MM.1S (cell line): ENCODE measurements around the gene PDIA6.

Experiments used
- DNase-seq: peaks from one replicate; pipeline ENCODE4 v3.0.0-alpha.2; 2015
- H2AFZ ChIP-seq: fragments of 300-600 bp; sonication (generic); 2 replicates; pipeline ENCODE4 v1.6.0; 2016; ENCODE audit warnings: antibody characterized with exemption, low read length
- H3F3A ChIP-seq: fragments of 300-600 bp; sonication (generic); 2 replicates; pipeline ENCODE4 v1.6.1; 2016; ENCODE audit warnings: mild to moderate bottlenecking, antibody characterized with exemption, low read length, moderate library complexity, mixed read lengths; ENCODE audit not compliant: insufficient read depth
- H3K27ac ChIP-seq: fragments of 300-600 bp; sonication (generic); 2 replicates; pipeline ENCODE4 v1.5.1; 2016; ENCODE audit warnings: mild to moderate bottlenecking, low read length
- H3K27me3 ChIP-seq: fragments of 300-600 bp; sonication (generic); replicated peaks from 2 replicates; pipeline ENCODE4 v1.6.0; 2016; ENCODE audit warnings: low read length; ENCODE audit not compliant: insufficient read depth
- H3K36me3 ChIP-seq: fragments of 300-600 bp; sonication (generic); replicated peaks from 2 replicates; pipeline ENCODE4 v1.6.1; 2016; ENCODE audit warnings: mild to moderate bottlenecking, low read length, mixed read lengths; ENCODE audit not compliant: insufficient read depth
- H3K4me1 ChIP-seq: fragments of 300-600 bp; sonication (generic); 2 replicates; pipeline ENCODE4 v1.6.1; 2016; ENCODE audit warnings: low read length, mixed read lengths
- H3K4me2 ChIP-seq: fragments of 300-600 bp; sonication (generic); 2 replicates; pipeline ENCODE4 v1.6.0; 2016; ENCODE audit warnings: low read depth, low read length
- H3K4me3 ChIP-seq: fragments of 300-600 bp; sonication (generic); 2 replicates; pipeline ENCODE4 v1.5.1; 2016; ENCODE audit warnings: low read length, mixed read lengths
- H3K79me2 ChIP-seq: fragments of 300-600 bp; sonication (generic); 2 replicates; pipeline ENCODE4 v1.6.1; 2016; ENCODE audit warnings: mixed run types, low read length, mixed read lengths
- H3K9ac ChIP-seq: fragments of 300-600 bp; sonication (generic); 2 replicates; pipeline ENCODE4 v1.6.1; 2016; ENCODE audit warnings: low read length, mixed read lengths
- H3K9me2 ChIP-seq: fragments of 300-600 bp; sonication (generic); replicated peaks from 2 replicates; pipeline ENCODE4 v1.6.1; 2016; ENCODE audit warnings: mild to moderate bottlenecking, low read length, mixed read lengths; ENCODE audit not compliant: insufficient read depth
- H3K9me3 ChIP-seq: fragments of 300-600 bp; sonication (generic); replicated peaks from 2 replicates; pipeline ENCODE4 v1.6.1; 2016; ENCODE audit warnings: mild to moderate bottlenecking, low read length, mixed read lengths; ENCODE audit not compliant: insufficient read depth
- H4K20me1 ChIP-seq: fragments of 300-600 bp; sonication (generic); 2 replicates; pipeline ENCODE4 v1.6.1; 2016; ENCODE audit warnings: mild to moderate bottlenecking, low read length, moderate library complexity, mixed read lengths; ENCODE audit not compliant: insufficient read depth
- EZH2 ChIP-seq: fragments of 300-600 bp; sonication (generic); optimal IDR thresholded peaks from 2 replicates; pipeline ENCODE3; 2017; ENCODE audit warnings: low read depth, mild to moderate bottlenecking, antibody characterized with exemption, low read length, mixed read lengths
- EZH2phosphoT487 ChIP-seq: fragments of 300-600 bp; sonication (generic); IDR thresholded peaks from 2 replicates; pipeline ENCODE4 v1.6.1; 2018; ENCODE audit warnings: antibody characterized with exemption, low read length
- TF ChIP-seq, protein P1 (sequence below): fragments of 300-600 bp; sonication (generic); IDR thresholded peaks from 2 replicates; pipeline ENCODE4 v1.5.1; 2016; ENCODE audit warnings: antibody characterized with exemption, low read length, mixed read lengths

Gene PDIA6

DNA sequence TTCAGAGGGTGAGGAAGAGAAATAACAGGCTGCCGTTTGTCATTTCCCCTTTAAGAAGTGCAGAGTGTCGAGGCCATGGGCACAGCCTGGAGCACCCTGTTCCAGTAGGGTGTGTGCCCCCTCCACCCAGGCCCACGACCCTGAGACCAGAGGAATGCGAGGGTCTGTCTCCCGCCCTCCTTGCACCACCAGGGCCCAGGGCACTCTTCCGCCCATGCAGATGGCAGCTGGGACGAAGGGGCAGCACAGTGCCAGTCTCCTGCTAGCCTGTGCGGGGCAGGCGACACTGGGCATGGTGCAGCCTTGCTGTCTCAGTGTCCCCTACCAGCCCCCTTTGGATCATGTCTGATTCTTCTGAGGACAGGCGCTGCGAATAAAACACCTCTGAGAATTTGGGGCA lies 15.8 kb upstream of the PDIA6 start:
- H3K4me2 ChIP-seq, result no peak overlapping the region
- H3K4me1 ChIP-seq, result 0 out of 2 replicates have a peak, but pooled peaks cover 3% of the 10 kb centered on the region
- H3K27me3 ChIP-seq, result peaks cover 24% of the 10 kb centered on the region
- no peaks in the 10 kb centered on the region for H3K79me2 ChIP-seq
- H3K4me3 ChIP-seq, result no peak overlapping the region
- no peak overlapping the region for H3K9ac ChIP-seq
- H3K36me3 ChIP-seq, result no peaks in the 10 kb centered on the region
- H3K27ac ChIP-seq, result no peak overlapping the region
- TF ChIP-seq EZH2phosphoT487 (no peak), EZH2 (no peak)
- TF ChIP-seq, protein P1, sequence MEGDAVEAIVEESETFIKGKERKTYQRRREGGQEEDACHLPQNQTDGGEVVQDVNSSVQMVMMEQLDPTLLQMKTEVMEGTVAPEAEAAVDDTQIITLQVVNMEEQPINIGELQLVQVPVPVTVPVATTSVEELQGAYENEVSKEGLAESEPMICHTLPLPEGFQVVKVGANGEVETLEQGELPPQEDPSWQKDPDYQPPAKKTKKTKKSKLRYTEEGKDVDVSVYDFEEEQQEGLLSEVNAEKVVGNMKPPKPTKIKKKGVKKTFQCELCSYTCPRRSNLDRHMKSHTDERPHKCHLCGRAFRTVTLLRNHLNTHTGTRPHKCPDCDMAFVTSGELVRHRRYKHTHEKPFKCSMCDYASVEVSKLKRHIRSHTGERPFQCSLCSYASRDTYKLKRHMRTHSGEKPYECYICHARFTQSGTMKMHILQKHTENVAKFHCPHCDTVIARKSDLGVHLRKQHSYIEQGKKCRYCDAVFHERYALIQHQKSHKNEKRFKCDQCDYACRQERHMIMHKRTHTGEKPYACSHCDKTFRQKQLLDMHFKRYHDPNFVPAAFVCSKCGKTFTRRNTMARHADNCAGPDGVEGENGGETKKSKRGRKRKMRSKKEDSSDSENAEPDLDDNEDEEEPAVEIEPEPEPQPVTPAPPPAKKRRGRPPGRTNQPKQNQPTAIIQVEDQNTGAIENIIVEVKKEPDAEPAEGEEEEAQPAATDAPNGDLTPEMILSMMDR, result no peak
- H3K9me3 ChIP-seq, result no peaks in the 10 kb centered on the region
- no peak for DNase-seq
- H3K9me2 ChIP-seq, result no peaks in the 10 kb centered on the region
- H3F3A ChIP-seq, result no peaks in the 10 kb centered on the region
- H2AFZ ChIP-seq, result no peak overlapping the region
- H4K20me1 ChIP-seq, result no peaks in the 10 kb centered on the region

DNA sequence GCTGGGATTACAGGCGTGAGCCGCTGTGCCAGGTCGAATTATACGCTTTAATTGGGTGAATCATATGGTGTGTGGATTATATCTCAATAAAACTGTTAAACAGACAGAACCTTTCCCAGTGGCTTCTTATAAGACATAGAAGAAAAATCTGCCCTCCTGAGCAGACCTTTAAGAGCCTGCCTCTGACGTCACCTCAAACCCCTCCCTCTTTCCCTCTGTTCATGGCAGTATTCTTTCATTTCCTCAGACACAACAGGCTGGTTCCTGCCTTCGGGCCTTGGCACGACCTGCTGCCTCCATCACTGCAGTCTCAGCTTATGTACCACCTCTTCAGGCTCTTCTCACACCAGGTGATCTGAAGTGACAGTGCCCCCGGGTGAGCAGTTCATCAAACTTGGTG lies 14.0 kb upstream of the PDIA6 start:
- no peak overlapping the region for H3K4me3 ChIP-seq

DNA sequence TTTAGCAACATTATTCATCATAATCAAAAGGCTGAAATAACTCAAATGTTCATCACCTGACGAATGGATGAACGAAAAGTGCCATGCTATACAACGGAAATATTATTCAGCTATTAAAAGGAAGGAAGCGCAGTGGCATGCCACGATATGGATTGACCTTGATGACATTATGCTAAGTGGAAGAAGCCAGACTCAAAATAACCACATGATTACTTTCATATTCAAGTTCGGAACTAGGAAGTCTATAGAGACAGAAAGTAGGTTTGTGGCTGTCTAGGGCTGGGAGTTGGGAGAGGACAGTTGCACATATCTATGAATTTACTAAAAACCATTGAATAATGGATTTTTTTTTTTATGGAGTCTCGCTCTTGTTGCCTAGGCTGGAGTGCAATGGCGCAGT lies 13.4 kb upstream of the PDIA6 start:
- no peaks in the 10 kb centered on the region for H3F3A ChIP-seq
- no peaks in the 10 kb centered on the region for H3K9me2 ChIP-seq
- no peak overlapping the region for H3K27ac ChIP-seq
- H3K4me1 ChIP-seq, result no peaks in the 10 kb centered on the region
- H3K4me2 ChIP-seq, result no peak overlapping the region
- no peaks in the 10 kb centered on the region for H3K9me3 ChIP-seq
- H4K20me1 ChIP-seq, result no peaks in the 10 kb centered on the region
- TF ChIP-seq EZH2, result no peak
- TF ChIP-seq, protein P1, result no peak
- no peak for TF ChIP-seq EZH2phosphoT487
- DNase-seq, result no peak
- H3K4me3 ChIP-seq, result no peak overlapping the region
- H3K27me3 ChIP-seq, result peaks cover 17% of the 10 kb centered on the region
- no peak overlapping the region for H3K9ac ChIP-seq
- H3K36me3 ChIP-seq, result no peaks in the 10 kb centered on the region
- H3K79me2 ChIP-seq, result no peaks in the 10 kb centered on the region
- no peak overlapping the region for H2AFZ ChIP-seq

More for the DNA sequence above, 14.0 kb upstream of the PDIA6 start:
- no peaks in the 10 kb centered on the region for H3K9me3 ChIP-seq
- H3K27me3 ChIP-seq, result peaks cover 23% of the 10 kb centered on the region
- no peak overlapping the region for H3K9ac ChIP-seq
- TF ChIP-seq, protein P1, result no peak
- TF ChIP-seq EZH2 (no peak), EZH2phosphoT487 (no peak)
- no peak overlapping the region for H3K27ac ChIP-seq
- no peaks in the 10 kb centered on the region for H3K79me2 ChIP-seq
- H3K4me1 ChIP-seq, result no peaks in the 10 kb centered on the region
- no peak for DNase-seq
- no peaks in the 10 kb centered on the region for H4K20me1 ChIP-seq
- H3F3A ChIP-seq, result no peaks in the 10 kb centered on the region
- no peak overlapping the region for H3K4me2 ChIP-seq
- H2AFZ ChIP-seq, result no peak overlapping the region
- H3K36me3 ChIP-seq, result no peaks in the 10 kb centered on the region
- H3K9me2 ChIP-seq, result no peaks in the 10 kb centered on the region
